Activated T-cell treated with anti-CD3 and anti-CD28 coated beads, Interleukin-2, amount 50 U/mL, for 24 hours (primary cell): ENCODE measurements around the gene CRIP3.
A peak's percentile ranks its signal among the peaks of the same experiment; 100 is the strongest.

Source experiments
- DNase-seq: peaks from one replicate; pipeline ENCODE4 v3.0.0-alpha.2; 2020
- H3K27ac Mint-ChIP-seq: 2 replicates; pipeline ENCODE4 v1.8.0; 2020; ENCODE audit warnings: mild to moderate bottlenecking, mixed read lengths
- H3K27me3 Mint-ChIP-seq: 2 replicates; pipeline ENCODE4 v1.8.0; 2020; ENCODE audit warnings: mixed read lengths
- H3K36me3 Mint-ChIP-seq: 2 replicates; pipeline ENCODE4 v1.8.0; 2020; ENCODE audit warnings: low read depth, mixed read lengths
- H3K4me1 Mint-ChIP-seq: 2 replicates; pipeline ENCODE4 v1.8.0; 2020; ENCODE audit warnings: low read depth, mixed read lengths
- H3K4me3 Mint-ChIP-seq: 2 replicates; pipeline ENCODE4 v1.8.0; 2020; ENCODE audit warnings: mild to moderate bottlenecking, moderate library complexity, mixed read lengths
- H3K9me3 Mint-ChIP-seq: 2 replicates; pipeline ENCODE4 v1.8.0; 2020; ENCODE audit warnings: mixed read lengths

The CRIP3 gene

DNA sequence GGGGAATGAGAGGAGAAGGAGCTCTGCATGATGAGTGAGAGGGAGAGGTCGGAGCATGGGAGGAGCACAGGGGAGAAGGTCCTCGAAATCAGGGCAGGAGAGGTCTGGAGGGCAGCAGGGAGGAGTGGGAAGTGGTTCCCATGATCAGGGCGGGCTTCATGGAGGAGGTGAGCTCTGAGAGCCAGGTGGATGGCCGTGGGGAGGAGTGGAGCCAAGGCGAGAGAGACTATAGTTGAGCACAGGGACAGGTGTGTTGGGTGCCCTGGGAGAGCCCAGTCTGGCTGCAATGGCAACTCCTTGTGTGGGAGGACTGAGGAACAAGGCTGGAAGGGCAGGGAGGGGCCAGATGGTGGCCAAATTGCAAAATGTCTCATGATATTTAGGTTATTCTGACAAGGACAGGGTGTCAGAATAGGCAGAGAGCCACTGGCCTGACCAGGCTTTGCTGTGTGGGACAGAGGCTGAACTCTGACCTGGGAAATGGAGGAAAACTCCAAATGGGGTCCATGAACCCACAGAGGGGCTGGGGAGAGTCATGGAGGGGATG is 44.0 kb downstream of the CRIP3 start:
- Mint-ChIP-seq H3K27me3 (peaks cover 11% of the 10 kb centered on the region), H3K27ac (no peak overlapping the region), H3K4me1 (peaks cover 7% of the 10 kb centered on the region), H3K4me3 (no peak overlapping the region), H3K36me3 (no peaks in the 10 kb centered on the region), H3K9me3 (no peaks in the 10 kb centered on the region)
- DNase-seq, result no peak

GRCh38 chr6:43263314-43264178 is 45.1 kb downstream of the CRIP3 start:
- Mint-ChIP-seq H3K9me3 (no peaks in the 10 kb centered on the region), H3K4me3 (no peak overlapping the region), H3K27ac (no peak overlapping the region), H3K27me3 (peaks cover 5% of the 10 kb centered on the region), H3K36me3 (no peaks in the 10 kb centered on the region), H3K4me1 (no peaks in the 10 kb centered on the region)
- DNase-seq, result peak; percentile 81

DNA sequence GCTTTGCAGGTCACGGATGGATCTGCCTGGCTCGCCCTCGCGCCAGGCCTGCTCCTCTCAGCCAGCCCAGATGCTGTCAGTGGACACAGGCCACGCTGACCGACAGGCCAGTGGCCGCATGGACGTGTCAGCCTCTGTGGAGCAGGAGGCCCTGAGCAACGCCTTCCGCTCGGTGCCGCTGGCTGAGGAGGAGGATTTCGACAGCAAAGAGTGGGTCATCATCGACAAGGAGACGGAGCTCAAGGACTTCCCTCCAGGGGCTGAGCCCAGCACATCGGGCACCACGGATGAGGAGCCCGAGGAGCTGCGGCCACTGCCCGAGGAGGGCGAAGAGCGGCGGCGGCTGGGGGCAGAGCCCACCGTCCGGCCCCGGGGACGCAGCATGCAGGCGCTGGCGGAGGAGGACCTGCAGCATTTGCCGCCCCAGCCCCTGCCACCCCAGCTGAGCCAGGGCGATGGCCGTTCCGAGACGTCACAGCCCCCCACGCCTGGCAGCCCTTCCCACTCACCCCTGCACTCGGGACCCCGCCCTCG is 45.8 kb downstream of the CRIP3 start:
- H3K9me3 Mint-ChIP-seq, result no peaks in the 10 kb centered on the region
- H3K4me1 Mint-ChIP-seq, result no peaks in the 10 kb centered on the region
- H3K4me3 Mint-ChIP-seq, result no peak overlapping the region
- no peaks in the 10 kb centered on the region for H3K36me3 Mint-ChIP-seq
- no peak for DNase-seq
- no peak overlapping the region for H3K27ac Mint-ChIP-seq
- no peaks in the 10 kb centered on the region for H3K27me3 Mint-ChIP-seq

- Mint-ChIP-seq H3K27ac (no peak overlapping the region), H3K36me3 (no peaks in the 10 kb centered on the region), H3K4me1 (peaks cover 6% of the 10 kb centered on the region), H3K4me3 (no peak overlapping the region), H3K9me3 (no peaks in the 10 kb centered on the region), H3K27me3 (no peaks in the 10 kb centered on the region)
- DNase-seq, result no peak
Measured at GRCh38 chr6:43262000-43262779, 46.4 kb downstream of the CRIP3 start.

DNA sequence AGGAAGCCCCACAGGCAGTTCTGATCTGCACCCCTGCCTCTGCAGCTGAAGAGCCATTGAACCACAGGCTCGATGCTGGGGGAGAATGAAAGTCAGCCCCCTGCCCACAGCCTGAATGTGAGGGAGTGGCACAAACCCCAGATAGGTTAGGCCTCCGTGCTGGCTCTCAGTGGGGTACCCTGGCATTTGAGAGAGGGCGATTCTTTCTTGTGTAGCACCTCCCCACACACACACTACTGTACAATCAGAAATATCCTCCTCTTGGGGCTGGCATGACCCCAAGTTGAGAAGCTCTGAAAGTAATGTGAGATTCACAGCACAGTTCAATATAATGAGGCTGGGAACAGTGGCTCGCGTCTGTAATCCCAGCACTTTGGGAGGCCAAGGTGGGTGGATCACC is 47.4 kb downstream of the CRIP3 start:
- H3K4me1 Mint-ChIP-seq, result peaks cover 9% of the 10 kb centered on the region
- no peaks in the 10 kb centered on the region for H3K9me3 Mint-ChIP-seq
- no peak overlapping the region for H3K27ac Mint-ChIP-seq
- H3K36me3 Mint-ChIP-seq, result no peaks in the 10 kb centered on the region
- H3K4me3 Mint-ChIP-seq, result no peak overlapping the region
- no peak for DNase-seq
- no peaks in the 10 kb centered on the region for H3K27me3 Mint-ChIP-seq

GRCh38 chr6:43260791-43261190 is 47.8 kb downstream of the CRIP3 start:
- Mint-ChIP-seq H3K27ac (no peak overlapping the region), H3K4me1 (peaks cover 9% of the 10 kb centered on the region), H3K36me3 (no peaks in the 10 kb centered on the region), H3K9me3 (no peaks in the 10 kb centered on the region), H3K4me3 (no peak overlapping the region), H3K27me3 (peaks cover under 1% of the 10 kb centered on the region)
- no peak for DNase-seq

- peaks cover 5% of the 10 kb centered on the region for H3K27me3 Mint-ChIP-seq
- H3K27ac Mint-ChIP-seq, result no peak overlapping the region
- no peaks in the 10 kb centered on the region for H3K9me3 Mint-ChIP-seq
- H3K36me3 Mint-ChIP-seq, result no peaks in the 10 kb centered on the region
- no peak for DNase-seq
- H3K4me1 Mint-ChIP-seq, result peaks cover 13% of the 10 kb centered on the region
- H3K4me3 Mint-ChIP-seq, result no peak overlapping the region
Measured at GRCh38 chr6:43258807-43259686, 49.6 kb downstream of the CRIP3 start.

DNA sequence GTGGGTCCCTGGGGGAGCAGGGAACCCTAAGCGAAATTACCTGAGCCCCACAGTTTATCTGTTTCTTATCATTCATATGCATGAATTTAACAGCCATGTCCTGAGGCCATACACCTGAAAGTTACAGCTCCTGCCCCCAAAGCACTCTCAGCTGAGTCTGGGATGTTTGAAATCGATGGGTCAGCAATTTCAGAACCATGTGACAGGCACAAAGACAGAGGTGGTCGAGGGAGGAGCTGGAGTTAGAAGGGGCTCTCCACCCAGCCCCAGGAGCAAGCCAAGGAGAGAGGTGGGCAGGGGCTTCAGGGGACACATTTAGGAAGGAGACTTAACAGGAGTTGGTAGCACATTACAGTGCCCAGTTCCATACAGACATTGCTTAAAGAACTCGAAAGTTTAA is 50.4 kb downstream of the CRIP3 start:
- no peak for DNase-seq
- Mint-ChIP-seq H3K27me3 (peaks cover 8% of the 10 kb centered on the region), H3K4me1 (peaks cover 18% of the 10 kb centered on the region), H3K27ac (no peak overlapping the region), H3K9me3 (no peaks in the 10 kb centered on the region), H3K36me3 (no peaks in the 10 kb centered on the region), H3K4me3 (no peak overlapping the region)

GRCh38 chr6:43257367-43258145 is 51.1 kb downstream of the CRIP3 start:
- no peaks in the 10 kb centered on the region for H3K9me3 Mint-ChIP-seq
- peaks cover 15% of the 10 kb centered on the region for H3K27me3 Mint-ChIP-seq
- no peak for DNase-seq
- H3K36me3 Mint-ChIP-seq, result no peaks in the 10 kb centered on the region
- H3K4me3 Mint-ChIP-seq, result no peak overlapping the region
- no peak overlapping the region for H3K27ac Mint-ChIP-seq
- peaks cover 20% of the 10 kb centered on the region for H3K4me1 Mint-ChIP-seq

- H3K27ac Mint-ChIP-seq, result no peak overlapping the region
Measured at GRCh38 chr6:43256670-43257366, 51.8 kb downstream of the CRIP3 start.

More at GRCh38 chr6:43256670-43257366, 51.8 kb downstream of the CRIP3 start:
- DNase-seq, result no peak
- H3K4me3 Mint-ChIP-seq, result no peak overlapping the region
- H3K4me1 Mint-ChIP-seq, result peaks cover 20% of the 10 kb centered on the region
- H3K36me3 Mint-ChIP-seq, result no peaks in the 10 kb centered on the region
- H3K9me3 Mint-ChIP-seq, result no peaks in the 10 kb centered on the region
- peaks cover 19% of the 10 kb centered on the region for H3K27me3 Mint-ChIP-seq
